Measurements from ENCODE around the gene BDKRB2. TPM values are rescaled to one million over a fixed set of nuclear protein-coding genes. Genes with fewer than 3 reads are reported as not detected.
A peak's percentile ranks its signal among the peaks of the same experiment; 100 is the strongest.

BDKRB2 gene
- total RNA-seq, 1 donor from 2014 or later, result 3.8 TPM

DNA sequence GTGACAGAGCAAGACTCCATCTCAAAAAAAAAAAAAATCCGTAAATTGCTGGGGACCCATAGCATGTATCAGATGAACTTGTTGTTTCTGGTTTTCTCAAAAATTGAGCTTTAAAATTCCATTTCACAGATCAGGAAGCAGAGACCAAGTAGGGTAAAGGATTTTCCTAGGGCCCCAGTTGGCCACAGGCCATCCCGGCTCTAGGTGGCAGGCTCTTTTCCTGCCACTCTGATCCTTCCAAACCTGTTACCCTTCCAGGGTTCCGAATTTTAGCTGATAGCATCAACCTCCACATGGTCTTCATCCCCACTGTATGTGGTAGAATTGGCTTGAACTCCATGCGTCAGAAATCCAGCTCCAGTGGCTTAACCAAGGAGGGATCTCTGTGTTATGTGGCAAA, 36.1 kb upstream of the BDKRB2 start:
- DNase-seq, result no peak
- TF ChIP-seq, protein P1, sequence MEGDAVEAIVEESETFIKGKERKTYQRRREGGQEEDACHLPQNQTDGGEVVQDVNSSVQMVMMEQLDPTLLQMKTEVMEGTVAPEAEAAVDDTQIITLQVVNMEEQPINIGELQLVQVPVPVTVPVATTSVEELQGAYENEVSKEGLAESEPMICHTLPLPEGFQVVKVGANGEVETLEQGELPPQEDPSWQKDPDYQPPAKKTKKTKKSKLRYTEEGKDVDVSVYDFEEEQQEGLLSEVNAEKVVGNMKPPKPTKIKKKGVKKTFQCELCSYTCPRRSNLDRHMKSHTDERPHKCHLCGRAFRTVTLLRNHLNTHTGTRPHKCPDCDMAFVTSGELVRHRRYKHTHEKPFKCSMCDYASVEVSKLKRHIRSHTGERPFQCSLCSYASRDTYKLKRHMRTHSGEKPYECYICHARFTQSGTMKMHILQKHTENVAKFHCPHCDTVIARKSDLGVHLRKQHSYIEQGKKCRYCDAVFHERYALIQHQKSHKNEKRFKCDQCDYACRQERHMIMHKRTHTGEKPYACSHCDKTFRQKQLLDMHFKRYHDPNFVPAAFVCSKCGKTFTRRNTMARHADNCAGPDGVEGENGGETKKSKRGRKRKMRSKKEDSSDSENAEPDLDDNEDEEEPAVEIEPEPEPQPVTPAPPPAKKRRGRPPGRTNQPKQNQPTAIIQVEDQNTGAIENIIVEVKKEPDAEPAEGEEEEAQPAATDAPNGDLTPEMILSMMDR (IDR thresholded peaks at IDR 0.05; ENCODE audit: partially characterized antibody, unreplicated experiment), result no peak
- Mint-ChIP-seq H3K4me3 (ENCODE audit: unreplicated experiment) (no peak overlapping the region), H3K9me3 (ENCODE audit: unreplicated experiment) (peaks cover 1% of the 10 kb centered on the region), H3K36me3 (ENCODE audit: unreplicated experiment) (peaks cover 4% of the 10 kb centered on the region), H3K27ac (ENCODE audit: unreplicated experiment) (no peak overlapping the region), H3K4me1 (ENCODE audit: low read depth, unreplicated experiment) (no peaks in the 10 kb centered on the region), H3K27me3 (ENCODE audit: unreplicated experiment) (peaks cover 5% of the 10 kb centered on the region)

DNA sequence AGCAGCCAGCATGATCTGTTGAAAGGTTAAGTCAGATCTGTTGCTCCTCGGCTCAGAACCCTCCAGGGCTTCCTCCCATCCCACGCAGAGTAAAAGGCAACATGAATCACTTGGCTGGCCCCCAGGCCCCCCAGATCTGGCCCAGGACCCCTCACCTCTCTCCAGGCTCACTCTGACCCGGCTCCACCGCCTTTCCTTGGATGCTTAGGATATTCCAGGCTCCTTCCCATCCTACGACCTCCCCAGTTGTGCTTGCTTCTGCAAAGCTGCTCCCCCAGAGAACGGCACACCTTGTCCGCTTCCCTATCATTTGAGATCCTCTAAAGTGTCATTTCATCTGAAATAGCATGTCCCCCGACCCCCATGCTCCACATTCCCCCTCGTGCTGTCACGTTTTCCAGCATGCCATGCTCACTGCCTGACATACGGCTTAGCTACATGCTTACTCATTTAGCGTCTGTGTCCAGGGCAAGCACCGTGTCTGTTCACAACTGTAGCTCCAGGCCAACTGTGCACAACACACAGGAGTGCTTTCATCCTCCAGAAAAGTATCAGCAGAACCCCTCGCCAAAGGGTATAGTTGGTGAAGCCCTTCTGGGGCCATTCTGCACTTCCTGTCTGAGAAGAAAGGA, 33.6 kb upstream of the BDKRB2 start:
- H3K27ac Mint-ChIP-seq (ENCODE audit: unreplicated experiment), result no peak overlapping the region
- peaks cover 13% of the 10 kb centered on the region for H3K27me3 Mint-ChIP-seq (ENCODE audit: unreplicated experiment)
- TF ChIP-seq, protein P1 (IDR thresholded peaks at IDR 0.05; ENCODE audit: partially characterized antibody, unreplicated experiment), result no peak
- no peak for DNase-seq
- no peak overlapping the region for H3K4me3 Mint-ChIP-seq (ENCODE audit: unreplicated experiment)
- H3K9me3 Mint-ChIP-seq (ENCODE audit: unreplicated experiment), result peaks cover 1% of the 10 kb centered on the region
- peaks cover 4% of the 10 kb centered on the region for H3K36me3 Mint-ChIP-seq (ENCODE audit: unreplicated experiment)
- peaks cover 2% of the 10 kb centered on the region for H3K4me1 Mint-ChIP-seq (ENCODE audit: low read depth, unreplicated experiment)

DNA sequence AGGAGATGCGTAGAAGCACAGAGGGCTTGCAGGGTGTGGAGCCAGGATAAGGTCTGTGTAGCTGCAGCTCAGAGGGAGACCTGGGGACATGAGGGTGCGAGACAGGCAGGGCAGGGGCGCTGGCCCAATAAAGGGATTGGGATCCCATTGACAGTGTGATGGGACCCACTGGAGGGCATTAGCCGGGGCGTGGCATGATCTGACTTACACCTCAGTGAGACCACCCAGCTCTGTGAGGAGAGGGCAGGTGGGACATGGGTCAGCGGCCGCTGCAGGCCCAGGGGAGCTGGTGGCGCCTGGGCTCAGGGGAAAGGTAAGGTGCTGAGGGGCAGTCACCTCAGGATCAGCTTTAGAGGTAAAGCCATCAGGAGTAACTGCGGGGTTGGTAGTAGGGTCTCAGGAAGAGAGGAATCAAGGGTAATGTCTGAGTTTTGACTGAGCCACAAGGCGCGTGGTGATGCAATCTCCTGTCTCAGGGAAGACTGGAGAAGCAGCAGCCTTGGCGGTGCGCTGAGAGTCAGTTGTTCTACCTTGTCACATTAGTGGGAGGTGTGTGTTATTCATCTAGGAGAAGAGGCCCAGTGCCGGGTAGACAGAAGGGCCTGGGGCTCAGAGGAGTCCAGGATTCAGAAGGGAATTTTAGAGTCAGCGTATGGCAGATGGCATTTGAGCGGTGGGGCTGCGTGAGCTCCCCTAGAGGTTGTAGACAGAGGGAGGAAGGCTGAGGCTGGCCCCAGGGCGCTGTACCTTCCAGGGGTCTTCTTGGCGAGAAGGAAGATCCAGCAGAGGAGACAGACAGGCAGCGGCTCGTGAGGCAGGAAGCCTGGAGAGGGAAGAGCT, 30.8 kb upstream of the BDKRB2 start:
- peaks cover 1% of the 10 kb centered on the region for H3K9me3 Mint-ChIP-seq (ENCODE audit: unreplicated experiment)
- H3K36me3 Mint-ChIP-seq (ENCODE audit: unreplicated experiment), result peaks cover 4% of the 10 kb centered on the region
- TF ChIP-seq, protein P1 (IDR thresholded peaks at IDR 0.05; ENCODE audit: partially characterized antibody, unreplicated experiment), result no peak
- peaks cover 13% of the 10 kb centered on the region for H3K27me3 Mint-ChIP-seq (ENCODE audit: unreplicated experiment)
- peaks cover 4% of the 10 kb centered on the region for H3K4me1 Mint-ChIP-seq (ENCODE audit: low read depth, unreplicated experiment)
- H3K27ac Mint-ChIP-seq (ENCODE audit: unreplicated experiment), result peak overlapping the region; percentile 35
- no peak overlapping the region for H3K4me3 Mint-ChIP-seq (ENCODE audit: unreplicated experiment)
- no peak for DNase-seq

GRCh38 chr14:96176275-96176674, 28.4 kb upstream of the BDKRB2 start:
- H3K9me3 Mint-ChIP-seq (ENCODE audit: unreplicated experiment), result no peaks in the 10 kb centered on the region
- peaks cover 4% of the 10 kb centered on the region for H3K4me1 Mint-ChIP-seq (ENCODE audit: low read depth, unreplicated experiment)
- TF ChIP-seq, protein P1 (IDR thresholded peaks at IDR 0.05; ENCODE audit: partially characterized antibody, unreplicated experiment), result no peak
- no peak overlapping the region for H3K4me3 Mint-ChIP-seq (ENCODE audit: unreplicated experiment)
- peaks cover under 1% of the 10 kb centered on the region for H3K36me3 Mint-ChIP-seq (ENCODE audit: unreplicated experiment)
- H3K27ac Mint-ChIP-seq (ENCODE audit: unreplicated experiment), result no peak overlapping the region
- no peak for DNase-seq
- peaks cover 13% of the 10 kb centered on the region for H3K27me3 Mint-ChIP-seq (ENCODE audit: unreplicated experiment)

- no peaks in the 10 kb centered on the region for H3K36me3 Mint-ChIP-seq (ENCODE audit: unreplicated experiment)
- TF ChIP-seq, protein P1 (IDR thresholded peaks at IDR 0.05; ENCODE audit: partially characterized antibody, unreplicated experiment), result no peak
- peaks cover 4% of the 10 kb centered on the region for H3K4me1 Mint-ChIP-seq (ENCODE audit: low read depth, unreplicated experiment)
- peak overlapping the region; percentile 36 for H3K4me3 Mint-ChIP-seq (ENCODE audit: unreplicated experiment)
- H3K9me3 Mint-ChIP-seq (ENCODE audit: unreplicated experiment), result no peaks in the 10 kb centered on the region
- no peak for DNase-seq
- H3K27ac Mint-ChIP-seq (ENCODE audit: unreplicated experiment), result no peak overlapping the region
- peaks cover 11% of the 10 kb centered on the region for H3K27me3 Mint-ChIP-seq (ENCODE audit: unreplicated experiment)
These were observed 27.8 kb upstream of the BDKRB2 start for GRCh38 chr14:96176811-96177211.
